LoVo (cell line): ENCODE data around the gene ATG7.
"Not testable (repeated sequence)": the region's sequence is repeated elsewhere in the genome, so short reads cannot be mapped to it uniquely, and the experiment has no call there.

Source experiments
- DNase-seq: peaks from one replicate; pipeline ENCODE4 v3.0.0-alpha.2; 2016; ENCODE audit warnings: low spot score

The ATG7 gene

GRCh38 chr3:11510356-11510755, 238.2 kb downstream of the ATG7 start:
- DNase-seq = no peak

- not testable (repeated sequence) for DNase-seq
Observed at GRCh38 chr3:11511606-11512005, 239.4 kb downstream of the ATG7 start.

GRCh38 chr3:11513125-11513816, 241.1 kb downstream of the ATG7 start:
- DNase-seq = not testable (repeated sequence)

DNA sequence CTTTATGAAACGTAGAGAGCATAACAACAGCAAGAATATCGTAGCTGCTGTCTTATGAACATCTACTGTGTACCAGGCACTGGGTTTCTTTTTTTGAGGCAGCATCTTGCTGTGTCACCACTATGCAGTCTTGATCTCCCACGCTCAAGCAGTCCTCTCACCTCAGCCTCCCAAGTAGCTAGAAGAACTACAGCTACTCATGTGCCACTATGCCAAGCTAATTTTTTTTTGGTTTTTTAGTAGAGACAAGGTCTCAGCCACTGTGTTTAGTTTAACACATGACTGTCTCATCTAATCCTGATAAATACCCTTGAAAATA, 241.6 kb downstream of the ATG7 start:
- DNase-seq = no peak

- DNase-seq = no peak
Observed at GRCh38 chr3:11514191-11514821, 242.1 kb downstream of the ATG7 start.

DNA sequence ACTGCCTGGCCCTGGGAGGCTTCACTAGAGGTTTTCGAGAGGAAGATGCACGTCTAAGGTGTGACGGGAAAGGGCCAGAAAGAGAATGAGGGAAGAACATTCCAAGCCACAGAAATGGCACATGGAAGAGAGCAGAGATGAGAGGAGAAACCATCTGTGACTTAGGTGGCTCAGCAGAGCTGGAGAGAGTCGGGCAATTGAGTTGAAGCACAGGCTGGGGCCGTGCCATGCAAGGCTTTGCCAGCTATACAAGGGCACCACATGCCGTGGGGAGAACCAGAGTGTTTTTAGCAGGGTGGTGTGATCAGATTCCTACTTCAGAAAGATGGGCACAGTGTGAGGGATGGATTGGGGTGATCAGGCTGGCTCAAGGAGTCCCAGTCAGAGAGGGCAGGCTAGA, 245.4 kb downstream of the ATG7 start:
- no peak for DNase-seq

DNA sequence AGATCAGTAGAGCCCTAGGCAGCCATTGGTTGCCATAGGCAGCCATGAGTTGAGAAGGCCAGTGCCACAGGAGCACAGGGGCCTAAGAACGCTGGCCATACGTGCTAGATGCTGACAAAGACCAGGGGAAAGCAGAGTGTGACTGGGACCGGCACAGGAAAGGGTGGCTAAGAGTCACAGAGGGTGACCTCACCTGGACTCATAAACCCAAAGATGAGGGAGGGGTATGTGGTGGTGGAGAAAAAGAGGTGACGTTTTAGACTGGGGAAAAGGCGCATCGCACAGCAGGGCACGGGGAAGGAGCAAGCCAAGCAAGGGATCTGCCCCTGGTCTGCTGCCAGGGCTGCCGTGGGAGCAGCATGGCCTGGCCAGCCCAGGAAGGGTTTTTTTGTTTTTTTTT, 249.0 kb downstream of the ATG7 start:
- DNase-seq = no peak

DNA sequence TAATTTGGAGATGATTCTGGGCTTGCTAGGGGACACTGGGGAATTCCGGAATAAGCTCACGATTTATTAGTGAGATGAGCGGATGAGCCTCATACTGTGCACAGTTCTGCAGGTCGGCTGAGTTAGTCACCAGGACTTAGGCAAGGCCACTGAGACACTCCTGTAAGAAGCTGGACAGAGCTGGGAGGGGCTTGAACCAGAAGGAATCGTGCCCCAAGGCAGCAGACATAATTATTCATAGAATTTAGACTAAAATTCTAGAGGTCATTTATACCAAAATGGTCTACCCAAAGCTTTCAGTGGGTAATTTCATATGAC, 250.2 kb downstream of the ATG7 start:
- no peak for DNase-seq

DNA sequence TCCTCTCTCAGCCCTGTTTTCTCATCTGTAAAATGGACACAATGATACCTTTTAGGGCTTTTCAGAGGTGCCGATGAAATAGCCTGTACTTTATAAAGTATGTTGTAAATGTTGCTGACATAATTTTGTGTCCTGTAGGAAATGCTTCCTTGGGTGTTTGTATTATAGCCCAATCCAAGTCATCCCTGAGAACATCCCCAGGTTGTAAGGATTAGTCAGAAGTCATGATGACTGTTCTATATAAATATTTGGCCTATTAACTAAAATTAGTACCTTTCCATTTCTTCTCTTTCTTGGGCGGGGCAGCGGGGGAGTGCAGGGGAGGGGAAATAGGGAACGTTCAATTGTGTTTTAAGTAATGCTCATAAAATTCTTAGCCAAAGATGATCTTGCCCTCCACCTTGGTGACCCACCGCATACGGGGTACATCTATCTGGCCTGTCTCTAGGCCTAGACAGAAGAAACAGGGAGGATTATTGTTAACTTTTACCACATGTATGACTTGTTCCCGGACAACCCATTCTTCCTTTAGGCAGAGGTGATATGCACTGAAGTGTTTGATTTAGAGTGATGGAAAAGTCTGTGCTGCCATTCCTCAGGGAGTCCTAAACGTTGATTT, 250.9 kb downstream of the ATG7 start:
- no peak for DNase-seq

DNA sequence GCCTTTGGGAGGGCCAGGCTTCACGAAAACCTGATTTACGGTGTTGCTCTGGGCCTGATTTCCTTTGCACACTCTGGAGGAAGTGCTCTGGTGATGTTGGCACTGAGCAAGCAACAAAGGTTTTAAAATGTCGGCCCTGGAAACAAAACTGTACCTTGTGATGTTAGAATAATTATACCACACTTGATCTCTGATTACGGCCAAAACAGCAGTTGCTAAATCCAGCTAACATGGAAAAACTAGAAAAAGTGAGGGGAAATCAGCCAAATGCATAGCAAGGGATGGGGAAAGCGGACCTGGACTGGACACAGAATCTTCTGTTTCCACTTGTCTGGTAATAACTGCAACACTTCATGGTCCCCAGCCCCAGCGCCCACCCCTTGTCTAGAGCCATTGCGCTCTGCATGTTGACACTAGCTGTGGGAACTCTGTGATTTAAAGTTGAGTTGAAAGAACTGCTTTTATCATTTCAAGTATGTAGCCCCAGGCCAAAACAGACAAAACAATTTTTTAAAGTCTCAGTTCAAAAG, 251.4 kb downstream of the ATG7 start:
- DNase-seq = no peak

DNA sequence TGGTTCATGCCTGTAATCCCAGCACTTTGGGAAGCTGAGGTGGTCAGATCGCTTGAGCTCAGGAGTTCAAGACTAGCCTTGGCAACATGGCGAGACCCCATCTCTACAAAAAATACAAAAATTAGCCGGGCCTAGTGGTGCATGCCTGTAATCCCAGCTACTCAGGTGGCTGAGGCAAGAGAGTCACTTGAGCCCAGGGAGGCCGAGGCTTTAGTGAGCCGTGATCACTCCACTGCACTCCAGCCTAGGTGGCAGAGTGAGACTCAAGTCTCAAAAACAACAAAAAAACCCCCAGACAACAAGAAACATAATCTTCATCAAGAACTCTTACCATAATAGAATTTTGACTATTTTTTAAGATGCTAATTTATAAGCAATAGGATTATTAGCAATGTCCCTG, 253.9 kb downstream of the ATG7 start:
- not testable (repeated sequence) for DNase-seq

DNA sequence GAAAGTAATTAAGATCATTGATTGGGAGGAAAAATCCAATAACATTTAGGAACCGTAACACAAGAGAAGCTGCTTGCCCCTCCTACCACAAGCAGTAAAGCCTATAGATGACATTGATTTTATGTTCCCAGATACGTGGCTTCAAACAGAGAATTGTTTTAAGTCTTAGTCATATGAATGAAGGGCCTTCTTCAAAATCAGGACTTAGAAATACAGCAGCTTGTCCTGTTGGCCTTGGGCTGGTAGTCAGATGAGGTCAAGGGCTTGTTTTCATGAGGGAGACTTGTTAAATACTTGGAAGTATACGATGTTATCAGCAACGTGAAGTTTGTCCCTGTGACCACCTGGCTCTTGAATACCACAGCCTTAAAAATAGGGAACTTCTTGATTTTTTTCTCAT, 257.1 kb downstream of the ATG7 start:
- no peak for DNase-seq

GRCh38 chr3:11530153-11530721, 258.0 kb downstream of the ATG7 start:
- DNase-seq = no peak

DNA sequence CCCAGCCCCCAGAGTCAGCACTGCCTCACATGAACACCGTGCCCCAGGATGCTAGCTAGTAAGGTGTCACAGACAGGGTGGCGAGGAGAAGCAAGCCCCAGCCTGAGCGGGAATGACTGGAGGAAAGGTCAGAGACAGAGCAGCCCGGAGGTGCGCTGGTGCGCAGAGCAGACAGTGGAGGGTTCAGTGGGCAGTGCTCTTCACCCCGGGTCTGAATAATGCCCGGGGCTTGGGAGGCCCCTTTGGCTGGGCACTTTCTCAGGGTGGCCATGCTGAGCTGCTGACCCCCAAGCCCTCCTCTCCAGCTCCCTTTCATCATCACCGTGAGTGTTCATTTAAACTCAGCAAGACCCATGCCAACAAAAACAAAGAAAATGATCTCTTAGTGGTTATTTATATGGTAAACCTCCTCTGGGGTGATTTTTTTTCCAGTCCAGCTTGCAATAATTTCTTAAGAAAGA, 260.8 kb downstream of the ATG7 start:
- DNase-seq = no peak

DNA sequence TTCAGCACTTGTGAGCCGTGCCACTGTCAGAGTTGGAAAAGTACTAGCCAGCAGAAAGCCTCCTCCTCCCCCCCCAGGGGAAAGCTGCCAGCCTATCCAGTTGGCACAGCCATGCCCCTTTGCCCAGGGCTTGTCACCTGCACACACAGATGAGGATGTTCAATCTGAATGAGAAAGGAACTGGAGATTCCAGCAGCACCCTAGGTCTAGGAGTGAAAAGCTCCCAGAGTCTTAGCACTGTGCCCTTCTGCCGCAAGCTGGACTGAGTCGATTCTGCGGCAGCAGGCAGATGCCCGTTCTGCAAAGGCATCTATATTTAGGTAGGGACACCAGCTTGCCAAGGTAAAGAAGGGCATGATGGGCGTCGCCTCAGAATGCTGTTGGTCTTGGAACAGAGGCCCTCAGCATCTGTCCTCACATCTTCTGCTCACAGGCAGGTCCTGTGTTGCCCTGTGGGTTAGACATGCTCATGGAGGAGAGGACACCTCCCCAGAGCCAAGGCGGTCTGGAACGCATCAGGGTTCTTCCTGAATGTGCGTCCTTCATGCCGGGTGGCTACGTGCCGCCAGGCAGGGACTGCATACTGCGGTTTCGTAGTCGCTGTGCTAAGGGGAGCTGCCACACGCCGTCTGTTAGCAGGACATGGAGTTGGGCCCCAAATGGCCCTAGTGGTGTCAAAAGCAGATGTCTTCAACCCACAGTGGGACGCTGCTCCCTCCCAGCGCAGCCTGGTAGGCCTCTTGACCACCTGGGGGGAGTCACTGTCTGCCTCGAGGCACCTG, 262.0 kb downstream of the ATG7 start:
- DNase-seq = no peak

GRCh38 chr3:11534793-11535101, 262.6 kb downstream of the ATG7 start:
- no peak for DNase-seq

- DNase-seq = no peak
Observed at GRCh38 chr3:11535243-11535960, 263.2 kb downstream of the ATG7 start.

- DNase-seq = no peak
Observed at GRCh38 chr3:11536132-11536935, 264.1 kb downstream of the ATG7 start.

DNA sequence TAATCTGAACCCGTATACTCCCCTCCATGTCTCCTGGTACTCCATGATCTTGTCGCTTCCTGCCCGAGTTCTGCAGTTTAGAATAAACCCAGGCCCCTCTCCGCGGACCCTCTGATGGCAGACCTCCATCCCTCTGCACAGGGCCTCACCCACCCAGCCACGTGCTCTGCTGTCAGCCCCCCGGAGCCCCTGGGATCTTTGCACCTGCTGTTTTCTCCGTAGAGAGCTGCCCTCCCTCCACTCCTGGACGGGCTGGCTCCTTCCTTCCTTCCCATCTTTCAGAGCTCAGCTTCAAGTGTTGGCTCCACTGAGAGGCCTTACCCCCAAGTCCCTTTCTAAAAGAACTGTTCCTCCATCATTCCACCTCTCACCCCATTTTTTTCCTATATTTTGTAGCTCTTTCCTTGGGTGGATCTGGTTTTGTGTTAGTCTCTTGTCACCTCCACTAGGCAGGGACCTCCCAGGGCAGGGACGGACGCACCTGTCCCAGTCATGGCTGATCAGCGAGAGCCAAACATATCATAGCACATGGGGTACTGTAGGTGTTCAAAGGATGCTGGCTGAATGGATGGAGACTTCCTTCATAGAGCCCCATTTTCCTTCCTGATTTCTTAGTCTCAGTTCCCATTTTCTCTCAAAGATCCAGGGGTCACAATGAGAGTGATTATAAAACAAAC, 264.9 kb downstream of the ATG7 start:
- DNase-seq = no peak

GRCh38 chr3:11538581-11538980, 266.4 kb downstream of the ATG7 start:
- DNase-seq = no peak
